ENCODE data around the gene THSD7B.
"Not testable (repeated sequence)": the region's sequence is repeated elsewhere in the genome, so short reads cannot be mapped to it uniquely, and the experiment has no call there.

Gene THSD7B

GRCh38 chr2:137676346-137676745, 911.0 kb downstream of the THSD7B start:
- DNase-seq (ENCODE audit: low spot score), result no peak
- in situ Hi-C loops (cut with MboI; ENCODE audit: low sequenced_read_pairs, unreplicated experiment), result no loop called here
- no peak for TF ChIP-seq CTCF (IDR thresholded peaks at IDR 0.05; ENCODE audit: borderline replicate concordance, control extremely low read depth, extremely low read depth, insufficient read depth, missing control alignments)

GRCh38 chr2:137677466-137677865, 912.1 kb downstream of the THSD7B start:
- no peak for DNase-seq (ENCODE audit: low spot score)
- TF ChIP-seq CTCF (IDR thresholded peaks at IDR 0.05; ENCODE audit: borderline replicate concordance, control extremely low read depth, extremely low read depth, insufficient read depth, missing control alignments), result no peak
- in situ Hi-C loops (cut with MboI; ENCODE audit: low sequenced_read_pairs, unreplicated experiment), result no loop called here

- TF ChIP-seq CTCF (IDR thresholded peaks at IDR 0.05; ENCODE audit: borderline replicate concordance, control extremely low read depth, extremely low read depth, insufficient read depth, missing control alignments), result no peak
- no peak for DNase-seq (ENCODE audit: low spot score)
- in situ Hi-C loops (cut with MboI; ENCODE audit: low sequenced_read_pairs, unreplicated experiment), result no loop called here
These were observed 924.2 kb downstream of the THSD7B start for GRCh38 chr2:137689549-137689948.

GRCh38 chr2:137693534-137693933, 928.2 kb downstream of the THSD7B start:
- in situ Hi-C loops (cut with MboI; ENCODE audit: low sequenced_read_pairs, unreplicated experiment), result no loop called here
- no peak for TF ChIP-seq CTCF (IDR thresholded peaks at IDR 0.05; ENCODE audit: borderline replicate concordance, control extremely low read depth, extremely low read depth, insufficient read depth, missing control alignments)
- DNase-seq (ENCODE audit: low spot score), result no peak

GRCh38 chr2:137696916-137697315, 931.6 kb downstream of the THSD7B start:
- in situ Hi-C loops (cut with MboI; ENCODE audit: low sequenced_read_pairs, unreplicated experiment), result no loop called here
- no peak for TF ChIP-seq CTCF (IDR thresholded peaks at IDR 0.05; ENCODE audit: borderline replicate concordance, control extremely low read depth, extremely low read depth, insufficient read depth, missing control alignments)
- DNase-seq (ENCODE audit: low spot score), result no peak

GRCh38 chr2:137700250-137700649, 934.9 kb downstream of the THSD7B start:
- in situ Hi-C loops (cut with MboI; ENCODE audit: low sequenced_read_pairs, unreplicated experiment), result not testable (repeated sequence)

GRCh38 chr2:137700681-137701080, 935.3 kb downstream of the THSD7B start:
- TF ChIP-seq CTCF (IDR thresholded peaks at IDR 0.05; ENCODE audit: borderline replicate concordance, control extremely low read depth, extremely low read depth, insufficient read depth, missing control alignments), result no peak
- DNase-seq (ENCODE audit: low spot score), result no peak
- in situ Hi-C loops (cut with MboI; ENCODE audit: low sequenced_read_pairs, unreplicated experiment), result no loop called here

More at GRCh38 chr2:137700250-137700649, 934.9 kb downstream of the THSD7B start:
- not testable (repeated sequence) for DNase-seq (ENCODE audit: low spot score)

All from GM13976 (cell line).